HG03064 (cell line): ENCODE measurements around the gene XIRP1.
"Not testable (repeated sequence)": the region's sequence is repeated elsewhere in the genome, so short reads cannot be mapped to it uniquely, and the experiment has no call there.

Experiments used
- ATAC-seq: cut with Tn5 transposase; IDR thresholded peaks from one replicate; pipeline ENCODE4 v1.9.1; 2021; ENCODE audit warnings: low read depth; ENCODE audit not compliant: unreplicated experiment

XIRP1 gene

DNA sequence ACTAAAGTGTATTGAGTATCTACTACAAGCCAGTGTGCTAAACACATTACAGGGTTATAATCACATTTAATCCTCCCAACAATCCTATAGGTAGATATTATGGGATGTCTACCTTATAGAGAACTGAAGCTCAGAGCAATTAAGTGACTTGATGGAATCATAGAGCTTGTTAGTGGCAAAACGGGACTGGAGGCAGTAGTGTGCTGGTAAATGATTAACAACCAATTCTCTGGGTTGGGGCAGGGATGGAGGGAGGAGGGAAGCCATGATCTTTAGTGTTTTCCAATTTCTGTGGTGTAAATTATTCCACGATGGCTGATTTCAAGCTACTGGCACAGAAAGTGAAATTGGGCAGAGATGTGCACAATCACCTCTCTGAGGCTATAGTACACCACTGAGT lies 20.5 kb downstream of the XIRP1 start:
- ATAC-seq: no peak

DNA sequence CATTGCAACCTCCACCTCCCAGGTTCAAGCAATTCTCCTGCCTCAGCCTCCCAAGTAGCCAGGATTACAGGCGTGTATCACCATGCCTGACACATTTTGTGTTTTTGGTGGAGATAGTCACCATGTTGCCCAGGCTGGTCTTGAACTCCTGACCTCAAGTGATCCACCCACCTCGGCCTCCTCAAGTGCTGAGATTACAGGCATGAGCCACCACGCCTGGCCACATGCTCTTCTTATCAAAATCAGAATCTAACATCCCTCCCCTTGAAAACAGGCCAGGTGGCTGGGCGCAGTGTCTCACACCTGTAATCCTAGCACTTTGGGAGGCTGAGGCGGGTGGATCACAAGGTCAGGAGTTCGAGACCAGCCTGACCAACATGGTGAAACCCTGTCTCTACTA lies 21.5 kb downstream of the XIRP1 start:
- ATAC-seq: not testable (repeated sequence)

- ATAC-seq: no peak
Observed at GRCh38 chr3:39170461-39170860, 21.9 kb downstream of the XIRP1 start.

GRCh38 chr3:39169712-39170111 lies 22.7 kb downstream of the XIRP1 start:
- no peak for ATAC-seq

DNA sequence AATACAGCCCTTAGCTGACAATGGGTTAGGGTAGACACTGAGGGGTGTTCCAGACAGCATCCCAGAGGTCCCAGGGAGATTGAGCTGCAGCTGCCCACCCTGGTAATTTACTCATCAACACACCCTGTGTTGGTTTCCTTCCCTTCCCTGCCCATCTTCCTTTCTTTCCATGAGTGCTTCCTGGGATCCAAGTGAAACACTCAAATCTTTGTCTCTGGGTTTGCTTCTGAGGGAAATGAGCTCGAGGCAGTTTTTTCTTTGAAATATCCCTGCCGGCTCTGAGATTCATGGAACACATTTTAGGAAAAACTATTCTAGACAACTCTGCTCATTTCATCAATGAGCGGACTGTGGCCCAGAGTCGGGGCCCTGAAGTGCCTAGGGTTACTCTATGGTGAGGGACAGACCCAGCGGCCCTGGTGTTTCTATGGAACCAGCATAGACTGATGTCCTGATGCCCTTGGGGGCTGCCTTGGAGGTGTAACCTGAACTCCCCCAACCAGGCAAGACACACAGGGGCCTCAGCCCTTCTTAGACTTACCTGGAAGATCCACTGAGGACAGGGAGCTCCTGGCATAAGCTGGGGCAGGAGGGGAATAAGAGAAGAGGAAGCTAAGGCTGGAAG lies 24.1 kb downstream of the XIRP1 start:
- ATAC-seq: no peak

GRCh38 chr3:39166932-39167532 lies 25.4 kb downstream of the XIRP1 start:
- ATAC-seq: no peak

- ATAC-seq: no peak
Observed at GRCh38 chr3:39166134-39166710, 26.2 kb downstream of the XIRP1 start.

DNA sequence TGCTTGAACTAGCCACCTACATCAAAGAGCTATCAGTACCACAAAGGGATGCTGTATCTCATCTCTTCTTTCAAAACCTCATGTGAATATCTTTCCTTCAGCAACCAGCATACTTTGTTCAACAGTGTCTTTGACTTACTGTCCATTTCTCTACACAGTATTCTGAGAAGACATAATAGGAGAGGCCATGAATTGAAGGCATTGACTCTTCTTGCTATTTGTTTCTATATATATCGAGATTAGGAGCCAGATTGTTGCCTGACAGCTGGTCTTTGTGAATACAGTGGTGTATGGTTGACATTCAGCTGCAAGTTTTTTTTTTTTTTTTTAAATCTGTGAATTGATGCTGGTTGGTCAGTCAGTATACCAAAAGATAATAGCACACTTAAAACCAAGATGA lies 26.9 kb downstream of the XIRP1 start:
- ATAC-seq: no peak

DNA sequence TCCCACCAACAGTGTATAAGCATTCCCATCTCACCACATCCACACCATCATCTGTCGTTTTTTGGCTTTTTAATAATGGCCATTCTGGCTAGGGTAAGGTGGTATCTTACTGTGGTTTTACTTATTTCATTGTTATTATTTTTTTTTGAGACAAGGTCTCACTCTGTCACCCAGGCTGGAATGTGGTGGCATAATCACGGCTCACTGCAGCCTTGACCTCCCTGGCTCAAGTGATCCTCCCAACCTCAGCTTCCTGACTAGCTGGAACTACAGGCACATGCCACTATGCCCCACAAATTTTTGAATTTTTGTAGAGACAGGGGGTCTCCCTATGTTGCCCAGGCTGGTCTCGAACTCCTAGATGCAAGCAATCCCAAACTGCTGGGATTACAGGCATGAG lies 28.0 kb downstream of the XIRP1 start:
- ATAC-seq: no peak

DNA sequence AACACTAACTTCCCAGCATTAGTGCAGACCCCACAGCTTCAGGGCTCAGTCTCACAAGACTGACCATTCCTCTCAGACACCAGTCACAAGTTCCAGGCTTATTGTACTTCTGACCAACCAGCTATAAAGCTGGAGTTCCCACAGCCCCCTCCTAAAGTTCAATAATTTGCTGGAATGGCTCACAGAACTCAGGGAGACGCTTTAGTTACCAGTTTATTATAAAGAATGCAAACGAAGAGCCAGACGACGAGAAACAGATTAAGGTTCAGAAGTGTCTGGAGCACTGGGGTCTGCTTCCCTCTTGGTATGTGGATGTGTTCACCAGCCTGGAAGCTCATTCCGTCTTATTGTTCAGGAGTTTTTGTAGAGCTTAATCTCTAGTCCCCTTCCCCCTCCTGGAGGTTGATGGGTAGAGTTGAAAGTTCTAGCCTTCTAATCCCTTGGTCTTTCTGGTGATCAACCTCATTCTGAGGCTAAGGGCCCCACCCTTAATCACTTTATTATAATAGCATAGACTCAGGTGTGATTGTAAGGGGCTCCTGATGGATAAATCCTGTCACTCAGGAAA lies 34.2 kb downstream of the XIRP1 start:
- ATAC-seq: no peak

GRCh38 chr3:39157359-39157758 lies 35.0 kb downstream of the XIRP1 start:
- no peak for ATAC-seq

- ATAC-seq: no peak
Observed at GRCh38 chr3:39156421-39156820, 36.0 kb downstream of the XIRP1 start.

GRCh38 chr3:39154280-39155021 lies 37.9 kb downstream of the XIRP1 start:
- ATAC-seq: no peak

- ATAC-seq: no peak
Observed at GRCh38 chr3:39153977-39154279, 38.5 kb downstream of the XIRP1 start.

GRCh38 chr3:39150803-39151631 lies 41.4 kb downstream of the XIRP1 start:
- no peak for ATAC-seq

DNA sequence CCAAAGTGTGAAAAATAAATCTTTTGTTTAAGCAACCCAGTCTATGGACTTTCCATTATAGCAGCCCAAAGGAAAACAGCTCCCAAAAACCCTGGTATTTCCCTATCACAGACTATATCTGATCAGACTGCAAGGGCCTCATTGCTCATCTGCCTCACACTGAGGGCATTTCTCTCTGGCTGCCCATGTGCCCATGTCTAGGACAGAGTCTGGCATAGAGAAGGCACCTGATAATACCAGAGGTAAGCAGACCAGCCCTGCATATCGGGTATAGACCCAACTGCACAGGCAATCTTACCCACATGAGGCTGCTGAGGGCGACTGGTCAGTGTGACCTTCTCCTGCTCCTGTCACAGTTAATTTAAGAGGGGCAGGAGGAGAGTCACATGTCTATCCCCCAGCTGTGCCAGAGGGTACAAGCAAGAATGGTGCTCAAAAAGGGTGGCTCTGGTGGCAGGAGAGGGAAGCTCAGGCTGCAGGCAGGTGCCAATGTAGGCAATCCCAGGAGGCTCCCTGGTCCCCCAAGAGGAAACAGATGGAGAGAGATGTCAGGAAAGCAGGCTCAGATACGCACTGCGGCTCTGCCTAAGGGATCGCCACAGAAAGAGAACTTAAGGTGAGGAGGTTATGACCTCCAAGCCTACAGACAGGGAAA lies 42.1 kb downstream of the XIRP1 start:
- ATAC-seq: no peak

GRCh38 chr3:39149498-39150147 lies 42.8 kb downstream of the XIRP1 start:
- ATAC-seq: no peak

GRCh38 chr3:39149059-39149455 lies 43.3 kb downstream of the XIRP1 start:
- ATAC-seq: no peak

GRCh38 chr3:39148435-39149058 lies 43.8 kb downstream of the XIRP1 start:
- ATAC-seq: no peak
